AG09309 (cell line): ENCODE measurements around the gene CAPG.

ENCODE experiments used
- DNase-seq: peaks from one replicate; pipeline ENCODE4 v3.0.0-alpha.2; 2010; ENCODE audit warnings: low read depth
- H3K4me3 ChIP-seq: 2 replicates; pipeline ENCODE4 v1.5.1; 2011; ENCODE audit warnings: mild to moderate bottlenecking, low read depth, low read length, moderate library complexity; ENCODE audit not compliant: control insufficient read depth
- TF ChIP-seq, protein P1 (sequence below): IDR thresholded peaks from 2 replicates; pipeline ENCODE4 v1.5.1; 2011; ENCODE audit warnings: mild to moderate bottlenecking, low read depth, low read length, inconsistent platforms; ENCODE audit not compliant: insufficient read depth, control insufficient read depth; ENCODE audit errors: missing control alignments

Gene CAPG

DNA sequence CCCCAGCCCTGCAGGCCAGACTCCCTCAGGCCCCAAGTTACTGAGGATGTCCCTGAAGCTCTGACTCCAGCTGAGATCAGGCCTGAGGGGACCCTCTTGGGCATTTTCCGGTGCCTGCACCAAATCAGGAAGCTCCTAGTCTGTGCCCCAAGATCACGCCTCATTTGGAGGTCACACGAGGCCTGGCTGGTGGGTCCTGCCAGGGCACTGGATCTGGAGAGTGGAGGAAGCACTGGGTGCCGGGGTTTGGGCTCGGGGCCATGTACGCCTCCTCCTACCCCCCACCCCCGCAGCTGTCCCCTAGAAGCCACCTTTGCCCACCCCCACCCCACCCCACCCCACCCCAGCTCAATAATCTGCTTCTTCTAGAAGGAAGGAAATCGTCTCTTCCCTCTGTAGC, 24.5 kb upstream of the CAPG start:
- H3K4me3 ChIP-seq = no peak overlapping the region
- no peak for DNase-seq
- TF ChIP-seq, protein P1, sequence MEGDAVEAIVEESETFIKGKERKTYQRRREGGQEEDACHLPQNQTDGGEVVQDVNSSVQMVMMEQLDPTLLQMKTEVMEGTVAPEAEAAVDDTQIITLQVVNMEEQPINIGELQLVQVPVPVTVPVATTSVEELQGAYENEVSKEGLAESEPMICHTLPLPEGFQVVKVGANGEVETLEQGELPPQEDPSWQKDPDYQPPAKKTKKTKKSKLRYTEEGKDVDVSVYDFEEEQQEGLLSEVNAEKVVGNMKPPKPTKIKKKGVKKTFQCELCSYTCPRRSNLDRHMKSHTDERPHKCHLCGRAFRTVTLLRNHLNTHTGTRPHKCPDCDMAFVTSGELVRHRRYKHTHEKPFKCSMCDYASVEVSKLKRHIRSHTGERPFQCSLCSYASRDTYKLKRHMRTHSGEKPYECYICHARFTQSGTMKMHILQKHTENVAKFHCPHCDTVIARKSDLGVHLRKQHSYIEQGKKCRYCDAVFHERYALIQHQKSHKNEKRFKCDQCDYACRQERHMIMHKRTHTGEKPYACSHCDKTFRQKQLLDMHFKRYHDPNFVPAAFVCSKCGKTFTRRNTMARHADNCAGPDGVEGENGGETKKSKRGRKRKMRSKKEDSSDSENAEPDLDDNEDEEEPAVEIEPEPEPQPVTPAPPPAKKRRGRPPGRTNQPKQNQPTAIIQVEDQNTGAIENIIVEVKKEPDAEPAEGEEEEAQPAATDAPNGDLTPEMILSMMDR = no peak

DNA sequence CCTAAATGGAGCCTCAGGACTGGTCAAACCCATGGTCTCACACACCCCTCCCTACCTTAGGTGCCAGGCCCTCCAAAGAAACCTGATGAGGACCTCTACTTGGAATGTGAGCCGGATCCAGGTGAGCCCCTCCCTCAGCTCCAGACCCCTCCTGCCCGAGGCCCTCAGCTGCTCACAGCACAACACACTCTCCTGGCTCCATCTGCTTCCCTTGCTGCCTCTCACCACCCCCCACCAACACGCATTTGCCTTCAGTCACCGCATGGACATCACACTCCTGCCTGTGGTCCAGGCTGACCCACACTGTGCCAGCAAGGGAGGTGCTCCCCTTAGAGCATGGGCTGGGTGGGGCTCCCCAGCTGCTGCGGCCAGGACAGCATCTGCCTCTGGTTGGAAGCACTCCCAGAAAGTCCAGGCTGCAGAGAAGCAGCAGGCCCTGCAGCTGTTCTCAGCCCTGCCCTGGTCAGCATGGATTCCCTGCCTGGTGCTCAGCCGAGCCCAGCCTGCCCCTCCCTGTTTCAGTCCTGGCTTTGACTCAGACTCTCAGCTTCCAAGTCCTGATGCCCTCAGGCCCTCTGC, 23.4 kb upstream of the CAPG start:
- TF ChIP-seq, protein P1 = no peak
- H3K4me3 ChIP-seq = no peak overlapping the region
- DNase-seq = peak; percentile 90

DNA sequence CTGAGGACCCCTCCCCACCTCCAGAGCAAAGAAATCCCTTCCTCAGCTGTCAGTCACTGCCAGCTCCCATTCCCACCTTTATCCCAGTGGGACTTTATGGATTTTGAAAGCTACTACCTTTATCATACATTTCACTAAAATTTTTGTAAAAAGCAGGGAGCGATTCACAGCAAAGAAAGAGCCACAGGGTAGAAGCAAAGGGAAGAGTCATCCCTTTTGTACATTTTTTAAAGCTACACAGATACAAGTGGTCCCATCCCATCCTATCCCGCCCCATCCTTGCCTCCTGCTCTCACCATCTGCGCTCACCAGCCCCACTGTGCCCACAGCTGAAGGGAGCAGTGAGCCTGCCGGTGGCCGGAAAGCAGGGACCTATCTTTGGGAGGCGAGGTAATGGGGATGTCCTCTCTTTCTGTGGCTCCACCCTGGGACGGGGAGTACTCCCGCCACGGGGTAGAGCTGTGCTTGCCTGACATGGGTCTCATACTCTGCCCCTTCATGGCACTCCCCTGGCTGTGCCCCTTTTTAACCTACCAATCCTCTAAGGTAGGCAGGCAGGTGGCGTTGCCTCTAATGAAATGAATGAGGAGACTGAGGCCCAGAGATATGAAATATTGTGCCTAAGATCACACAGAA, 21.5 kb upstream of the CAPG start:
- DNase-seq = no peak
- TF ChIP-seq, protein P1 = no peak
- H3K4me3 ChIP-seq = no peak overlapping the region

DNA sequence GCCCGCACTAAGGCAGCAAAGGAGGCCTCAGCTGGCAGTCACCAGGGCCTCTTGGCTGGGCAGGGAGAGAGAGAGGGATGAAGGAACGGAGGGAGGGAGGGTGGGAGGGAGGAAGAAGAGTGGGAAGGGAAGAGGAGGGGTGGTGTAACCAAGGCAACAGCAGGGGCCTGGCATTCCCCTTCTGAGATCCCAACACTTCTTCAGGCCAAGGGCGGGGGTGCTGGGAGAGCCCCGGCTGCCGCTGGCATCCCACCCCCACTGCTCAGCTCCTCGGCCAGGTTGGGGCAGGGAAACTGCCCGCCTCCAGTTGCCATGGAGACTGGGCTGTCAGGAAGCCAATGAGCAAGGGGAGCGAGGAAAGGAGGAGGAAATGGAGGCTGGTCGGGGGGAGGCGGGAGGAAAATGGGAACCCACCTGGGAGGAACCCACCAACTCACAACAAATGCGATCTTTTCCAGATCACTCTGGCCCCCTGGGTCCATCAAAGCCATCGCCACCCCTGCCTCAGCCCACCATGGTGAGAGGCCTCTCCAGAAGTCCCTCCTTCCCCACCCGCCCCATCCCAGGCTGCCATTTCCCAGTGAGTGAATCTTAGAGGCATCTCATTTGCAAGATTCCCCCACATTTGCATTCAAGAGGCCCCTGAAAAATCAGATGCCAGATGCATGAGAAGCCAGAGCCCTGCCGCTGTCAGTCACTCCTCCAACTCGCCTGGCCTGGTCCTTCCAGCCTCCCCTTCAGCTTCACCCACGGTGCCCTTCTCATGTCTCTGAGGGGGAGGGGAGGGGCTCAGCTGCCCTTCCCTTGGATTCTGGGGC, 20.8 kb upstream of the CAPG start:
- DNase-seq = no peak
- TF ChIP-seq, protein P1 = no peak
- H3K4me3 ChIP-seq = no peak overlapping the region

DNA sequence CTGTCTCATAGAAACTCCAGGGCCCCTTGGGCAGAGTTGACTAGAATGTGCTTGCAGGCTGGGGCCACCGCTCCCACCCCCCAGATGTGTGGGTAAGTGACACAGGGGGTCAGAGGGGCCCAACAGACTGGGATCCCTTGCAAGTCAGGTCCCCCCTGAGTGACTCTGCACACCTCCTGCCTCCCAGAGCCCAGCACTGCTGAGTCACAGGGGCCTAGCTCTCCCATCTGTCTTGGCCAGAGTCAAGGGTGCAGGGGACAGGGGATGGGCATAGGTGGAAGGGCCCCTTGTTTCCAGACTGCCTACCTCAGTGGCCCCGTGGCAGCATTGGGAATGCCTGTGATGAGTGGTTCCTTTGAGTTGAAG, 19.7 kb upstream of the CAPG start:
- DNase-seq = no peak
- H3K4me3 ChIP-seq = no peak overlapping the region
- TF ChIP-seq, protein P1 = no peak

DNA sequence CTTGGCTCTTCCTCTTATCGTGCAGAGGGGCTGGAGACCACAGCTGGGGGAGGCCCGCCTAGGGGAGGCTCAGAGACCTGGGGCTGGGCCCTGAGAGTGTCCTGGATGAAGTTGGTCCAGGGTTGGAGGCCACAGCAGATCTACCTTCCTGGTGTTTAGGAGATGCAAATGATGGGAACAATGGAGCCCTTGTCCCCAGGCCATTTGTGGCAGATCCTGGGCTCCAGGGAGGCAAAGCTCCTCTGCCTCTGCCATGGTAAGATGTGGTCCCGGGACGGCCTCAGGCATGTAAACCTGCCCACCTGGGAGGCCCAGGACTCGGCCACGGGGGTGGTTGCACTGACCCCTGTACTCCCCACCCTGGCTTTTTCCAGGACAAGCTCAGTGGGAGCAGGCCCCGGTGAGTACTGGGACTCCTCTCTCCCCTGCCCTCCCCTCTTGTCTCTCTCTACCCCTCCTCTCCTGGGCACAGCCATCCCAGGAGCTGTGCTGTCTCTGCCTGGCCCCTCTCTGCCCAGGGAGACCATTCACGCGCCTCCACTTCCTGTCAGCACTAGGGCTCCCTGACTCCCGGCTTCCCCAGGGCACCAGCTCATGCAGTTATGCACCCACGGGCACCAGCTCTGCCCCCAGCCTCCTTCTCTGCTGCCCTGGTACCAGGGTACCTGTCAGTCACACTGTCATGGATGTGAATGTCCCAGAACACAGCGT, 19.2 kb upstream of the CAPG start:
- H3K4me3 ChIP-seq = no peak overlapping the region
- DNase-seq = no peak
- TF ChIP-seq, protein P1 = no peak
